HG03571 (cell line): ENCODE results near the gene DAND5.

Source experiments
- ATAC-seq: cut with Tn5 transposase; IDR thresholded peaks from one replicate; pipeline ENCODE4 v1.9.1; 2021; ENCODE audit not compliant: unreplicated experiment

The DAND5 gene

DNA sequence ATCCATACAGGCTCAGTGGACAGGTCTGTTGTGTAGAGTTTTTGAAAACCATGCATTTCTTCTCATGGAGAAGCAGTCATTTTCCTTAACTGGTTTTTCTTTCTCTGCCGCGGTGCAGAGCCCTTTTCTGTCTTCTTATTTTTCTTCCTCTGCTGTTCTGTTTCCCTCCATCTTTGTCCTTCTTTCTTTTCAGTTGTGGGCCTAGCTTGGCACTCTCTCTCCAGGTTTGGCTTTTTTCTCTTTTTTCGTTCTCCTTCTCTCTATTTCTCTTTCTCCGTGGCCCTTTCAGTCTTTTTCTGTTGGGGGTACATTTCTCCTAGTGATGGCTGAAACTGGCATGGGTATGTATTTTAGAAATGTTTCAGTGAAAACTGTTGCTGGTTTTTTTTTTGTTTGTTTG, 50.0 kb downstream of the DAND5 start:
- ATAC-seq: no peak

DNA sequence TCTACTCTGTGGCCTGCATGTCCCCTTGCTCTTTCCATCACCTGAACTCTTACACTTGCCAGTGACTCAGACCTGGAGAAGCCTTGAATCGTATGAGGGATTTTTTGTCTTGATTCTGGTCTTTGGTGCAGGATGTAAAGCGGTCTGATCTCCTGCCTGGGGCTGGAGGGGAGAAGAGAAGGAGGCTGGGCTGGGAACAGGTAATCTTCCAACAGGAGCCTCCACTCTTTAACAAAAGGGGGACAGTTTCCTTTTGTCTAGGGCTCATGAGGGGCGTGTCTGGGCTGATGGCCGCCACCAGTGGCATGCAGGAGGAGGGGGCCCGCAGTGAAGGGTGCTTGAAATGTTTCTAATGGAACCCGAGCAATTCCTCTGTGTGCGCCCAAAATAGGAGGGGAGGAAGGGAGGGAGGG, 50.6 kb downstream of the DAND5 start:
- no peak for ATAC-seq

DNA sequence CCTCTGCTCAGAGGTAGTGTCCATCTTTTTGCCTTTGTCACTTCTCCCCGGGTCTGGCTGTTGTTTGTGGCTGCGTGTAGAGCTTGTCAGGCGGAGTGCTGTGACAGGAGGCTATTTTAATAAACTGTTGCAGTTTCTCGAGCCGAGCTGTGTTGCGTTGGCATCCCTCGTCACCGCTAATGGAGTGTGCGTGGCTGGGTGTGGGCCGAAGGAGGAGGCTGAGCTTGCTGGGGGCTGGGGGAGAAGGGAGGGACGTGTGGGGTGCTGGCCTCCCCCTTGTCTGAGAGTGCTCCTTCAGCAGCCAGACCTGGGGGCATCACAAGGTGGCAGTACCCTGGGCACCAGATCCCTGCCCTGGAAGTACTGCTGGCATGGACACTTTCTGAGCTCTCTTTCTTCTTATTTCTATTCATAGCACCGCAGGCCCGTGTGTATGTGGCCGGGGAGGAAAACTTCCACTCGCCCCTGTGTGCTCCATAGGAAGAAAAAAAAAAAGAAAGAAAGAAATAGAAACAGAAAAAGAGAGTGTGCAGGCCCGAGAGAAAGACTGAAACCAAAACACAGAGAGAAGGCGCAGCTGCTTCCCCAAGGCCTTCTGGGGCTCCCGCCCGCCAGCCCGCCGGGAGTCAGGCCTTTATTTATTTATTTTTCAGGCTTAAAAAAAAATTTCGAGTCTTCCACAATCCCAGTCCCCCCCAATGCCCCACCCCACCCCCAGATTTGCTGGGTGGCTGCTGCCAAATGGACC, 52.9 kb downstream of the DAND5 start:
- ATAC-seq: no peak

DNA sequence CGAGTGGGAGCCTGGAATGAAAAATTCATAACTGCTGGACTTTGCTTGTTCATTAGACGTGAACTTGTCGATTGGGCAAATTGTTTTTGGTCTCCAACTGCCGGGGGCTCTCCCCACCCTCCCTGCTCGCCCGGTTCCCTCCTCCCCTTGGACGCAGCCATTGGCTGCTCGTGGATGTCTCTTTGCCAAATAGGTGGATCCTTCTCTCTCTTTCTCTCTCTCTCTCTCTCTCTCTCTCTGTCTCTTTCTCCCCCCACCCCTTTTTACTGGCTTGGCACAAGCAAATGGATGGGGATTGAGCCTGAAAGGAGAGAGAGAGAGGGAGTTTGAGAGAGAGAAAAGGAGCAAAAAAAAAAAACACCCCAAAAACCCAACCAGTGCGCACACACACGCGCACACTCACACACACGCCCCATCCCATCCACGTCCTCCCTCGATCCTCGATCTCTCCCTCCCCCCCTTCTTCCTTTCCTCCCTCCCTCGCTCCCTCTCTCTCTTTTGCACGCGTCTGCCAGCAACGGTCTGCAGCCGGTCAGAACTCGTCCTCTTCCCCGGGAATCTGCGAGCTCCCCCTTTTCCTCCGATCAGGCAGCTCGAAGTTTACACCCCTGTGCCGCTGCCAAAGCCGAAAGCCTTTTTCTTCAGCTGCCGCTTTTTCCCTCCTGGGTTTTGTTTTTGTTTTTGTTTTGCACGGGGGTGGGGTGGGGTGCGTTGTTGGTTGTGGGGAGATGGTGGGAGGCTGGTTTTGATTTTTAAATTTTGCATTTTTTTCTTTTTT, 53.7 kb downstream of the DAND5 start:
- ATAC-seq: no peak

DNA sequence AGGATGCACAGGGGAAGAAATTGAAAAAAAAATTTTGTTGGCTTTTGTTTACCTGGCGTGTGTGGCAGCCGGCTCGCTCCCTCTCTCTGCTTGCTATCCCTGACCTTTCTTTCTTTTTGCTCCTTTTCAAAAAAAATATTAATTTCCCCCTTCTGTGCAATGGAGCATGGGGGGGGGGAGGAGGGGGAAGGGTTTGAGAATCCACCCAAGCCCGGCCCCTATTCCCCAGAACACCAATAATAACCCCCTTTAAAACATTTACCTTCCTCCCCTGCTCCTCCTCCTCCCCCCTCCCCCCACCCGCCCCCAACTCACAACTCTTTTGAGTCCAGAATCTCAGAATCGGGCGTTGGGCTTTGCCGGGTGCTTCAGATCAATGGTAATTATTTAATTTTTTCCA, 54.3 kb downstream of the DAND5 start:
- ATAC-seq: no peak
